Right atrium auricular region (tissue), 2 donors: Measurements from ENCODE around the gene ORC6. TPM values are rescaled to one million over a fixed set of nuclear protein-coding genes. Genes with fewer than 3 reads are reported as not detected.

Source experiments
- DNase-seq: peaks from one replicate; pipeline ENCODE4 v3.0.0-alpha.2; 2019; ENCODE audit warnings: low spot score
- H3K27ac ChIP-seq, 2 donors: fragments of 200-600 bp; sonication (generic); 1 replicate in 1 of 2; 2 replicates in 1 of 2; pipeline ENCODE4 v1.5.1; 2016 to 2019
- H3K27me3 ChIP-seq, 2 donors: fragments of 200-600 bp; sonication (generic); one replicate each; pipeline versions ENCODE4 v1.5.1 to v1.6.0; 2017 to 2019
- H3K36me3 ChIP-seq: fragments of 200-600 bp; sonication (generic); one replicate; pipeline ENCODE4 v1.5.1; 2016
- H3K4me1 ChIP-seq, 2 donors: fragments of 200-600 bp; sonication (generic); one replicate each; pipeline versions ENCODE4 v1.5.1 to v1.6.0; 2017 to 2019
- H3K4me3 ChIP-seq, 2 donors: fragments of 200-600 bp; sonication (generic); 1 replicate in 1 of 2; 2 replicates in 1 of 2; pipeline ENCODE4 v1.5.1; 2017 to 2019; ENCODE audit warnings: mild to moderate bottlenecking in 1 of 2, moderate library complexity in 1 of 2
- H3K9me3 ChIP-seq, 2 donors: fragments of 200-600 bp; sonication (generic); one replicate each; pipeline ENCODE4 v1.5.1; 2019
- total RNA-seq, 2 donors: library from RNA; depleted of rRNA; stranded (reverse); fragments of >200 nt; gene quantifications; one replicate each; pipeline ENCODE4 v1.1.0, GENCODE V29; 2016
- TF ChIP-seq, protein P1 (sequence below), 2 donors: fragments of 200-600 bp; sonication (generic); IDR thresholded peaks; one replicate each; pipeline ENCODE4 v1.5.1; 2019; ENCODE audit warnings: antibody characterized with exemption in 2 of 2

Gene ORC6
- total RNA-seq, 2 donors from 2014 or later, result 1.8 to 2.6 TPM

DNA sequence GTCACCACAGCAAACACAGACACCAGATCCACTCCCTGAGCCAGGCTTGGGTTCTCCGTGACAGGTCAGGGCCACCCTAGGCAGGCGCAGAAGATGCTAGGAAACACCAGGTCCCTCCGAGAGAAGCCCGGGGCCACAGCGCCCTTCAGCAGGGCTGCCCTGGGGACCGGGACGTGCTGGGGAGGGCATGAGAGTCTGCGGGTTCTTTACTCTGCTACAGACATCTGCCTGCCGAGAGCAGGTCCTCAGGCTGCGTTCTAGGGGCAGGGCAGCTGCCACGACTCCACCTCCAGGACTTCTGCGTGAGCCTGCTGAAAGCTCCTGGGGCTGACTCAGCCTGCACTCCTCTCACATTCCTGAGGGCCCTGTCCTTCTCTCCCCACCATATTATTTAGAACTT, 47.2 kb downstream of the ORC6 start:
- peaks cover 30% of the 10 kb centered on the region for H3K36me3 ChIP-seq
- peak overlapping the region; percentile 60 to 82 for H3K27ac ChIP-seq

DNA sequence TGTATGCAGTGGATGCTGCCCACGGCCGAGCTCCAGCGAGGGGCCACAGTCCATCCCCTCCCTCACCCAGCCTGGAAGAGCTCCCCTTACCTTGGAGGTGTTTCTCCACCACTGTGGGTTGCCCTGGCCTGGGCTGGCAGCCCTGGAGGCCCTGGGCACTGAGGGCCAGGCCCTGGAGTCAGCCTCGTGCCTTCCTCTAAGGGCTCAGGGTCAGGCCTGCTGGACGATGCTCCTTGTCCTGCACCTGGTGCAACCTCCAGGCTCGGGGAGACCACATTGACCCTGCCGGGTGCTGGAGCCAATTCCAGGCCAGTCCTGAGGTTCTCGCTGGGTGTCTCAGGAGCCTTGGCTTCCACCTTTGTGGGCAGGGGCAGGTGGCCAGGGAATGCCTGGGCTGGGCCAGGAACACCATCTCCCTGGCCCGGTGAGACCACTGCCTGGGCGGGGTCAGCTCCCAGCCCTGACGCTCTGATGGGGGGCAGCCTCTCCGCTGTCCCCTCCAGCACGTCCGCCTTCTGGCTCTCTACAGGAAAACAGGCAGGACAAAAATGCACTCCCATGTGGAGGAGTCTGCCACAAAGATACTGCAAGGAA, 48.3 kb downstream of the ORC6 start:
- Histone ChIP-seq H3K27ac (peak overlapping the region; percentile 60 to 82), H3K27me3 (no peaks in the 10 kb centered on the region), H3K4me3 (no peak overlapping the region), H3K9me3 (no peaks in the 10 kb centered on the region), H3K36me3 (peaks cover 20% of the 10 kb centered on the region), H3K4me1 (peaks cover 0 to 52% of the 10 kb centered on the region in 2 donors)
- TF ChIP-seq, protein P1, sequence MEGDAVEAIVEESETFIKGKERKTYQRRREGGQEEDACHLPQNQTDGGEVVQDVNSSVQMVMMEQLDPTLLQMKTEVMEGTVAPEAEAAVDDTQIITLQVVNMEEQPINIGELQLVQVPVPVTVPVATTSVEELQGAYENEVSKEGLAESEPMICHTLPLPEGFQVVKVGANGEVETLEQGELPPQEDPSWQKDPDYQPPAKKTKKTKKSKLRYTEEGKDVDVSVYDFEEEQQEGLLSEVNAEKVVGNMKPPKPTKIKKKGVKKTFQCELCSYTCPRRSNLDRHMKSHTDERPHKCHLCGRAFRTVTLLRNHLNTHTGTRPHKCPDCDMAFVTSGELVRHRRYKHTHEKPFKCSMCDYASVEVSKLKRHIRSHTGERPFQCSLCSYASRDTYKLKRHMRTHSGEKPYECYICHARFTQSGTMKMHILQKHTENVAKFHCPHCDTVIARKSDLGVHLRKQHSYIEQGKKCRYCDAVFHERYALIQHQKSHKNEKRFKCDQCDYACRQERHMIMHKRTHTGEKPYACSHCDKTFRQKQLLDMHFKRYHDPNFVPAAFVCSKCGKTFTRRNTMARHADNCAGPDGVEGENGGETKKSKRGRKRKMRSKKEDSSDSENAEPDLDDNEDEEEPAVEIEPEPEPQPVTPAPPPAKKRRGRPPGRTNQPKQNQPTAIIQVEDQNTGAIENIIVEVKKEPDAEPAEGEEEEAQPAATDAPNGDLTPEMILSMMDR (IDR thresholded peaks at IDR 0.05), result no peak
- DNase-seq, result no peak

More for the DNA sequence above, 47.2 kb downstream of the ORC6 start:
- H3K9me3 ChIP-seq, result no peaks in the 10 kb centered on the region
- no peak overlapping the region for H3K4me3 ChIP-seq
- no peak for DNase-seq
- H3K4me1 ChIP-seq, result peaks cover 0 to 59% of the 10 kb centered on the region in 2 donors
- no peaks in the 10 kb centered on the region for H3K27me3 ChIP-seq
- TF ChIP-seq, protein P1 (IDR thresholded peaks at IDR 0.05), result no peak

DNA sequence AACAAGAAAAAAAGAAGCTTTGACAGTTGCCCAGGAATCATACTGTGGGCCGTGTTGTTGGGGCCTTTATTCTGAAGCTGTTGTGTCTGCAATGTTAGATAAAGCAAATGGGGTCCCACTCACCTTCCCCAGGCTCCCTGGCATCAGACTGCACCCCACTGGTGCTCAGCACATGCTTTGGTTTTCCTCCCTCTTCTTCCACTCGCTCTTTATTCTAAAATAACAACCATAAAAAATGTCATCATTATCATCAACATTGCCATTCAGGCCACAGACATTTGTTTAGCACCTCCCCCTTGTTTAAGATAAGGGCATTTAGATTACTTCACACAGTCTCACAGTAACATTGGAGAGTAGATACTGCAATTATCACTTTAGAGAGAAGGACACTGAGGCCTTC, 50.5 kb downstream of the ORC6 start:
- no peaks in the 10 kb centered on the region for H3K27me3 ChIP-seq
- H3K9me3 ChIP-seq, result no peaks in the 10 kb centered on the region
- H3K36me3 ChIP-seq, result peaks cover 19% of the 10 kb centered on the region
- H3K27ac ChIP-seq, result peak overlapping the region; percentile 86 to 95
- H3K4me3 ChIP-seq, result no peak overlapping the region
- DNase-seq, result no peak
- peaks cover 0 to 51% of the 10 kb centered on the region in 2 donors for H3K4me1 ChIP-seq
- TF ChIP-seq, protein P1 (IDR thresholded peaks at IDR 0.05), result no peak

DNA sequence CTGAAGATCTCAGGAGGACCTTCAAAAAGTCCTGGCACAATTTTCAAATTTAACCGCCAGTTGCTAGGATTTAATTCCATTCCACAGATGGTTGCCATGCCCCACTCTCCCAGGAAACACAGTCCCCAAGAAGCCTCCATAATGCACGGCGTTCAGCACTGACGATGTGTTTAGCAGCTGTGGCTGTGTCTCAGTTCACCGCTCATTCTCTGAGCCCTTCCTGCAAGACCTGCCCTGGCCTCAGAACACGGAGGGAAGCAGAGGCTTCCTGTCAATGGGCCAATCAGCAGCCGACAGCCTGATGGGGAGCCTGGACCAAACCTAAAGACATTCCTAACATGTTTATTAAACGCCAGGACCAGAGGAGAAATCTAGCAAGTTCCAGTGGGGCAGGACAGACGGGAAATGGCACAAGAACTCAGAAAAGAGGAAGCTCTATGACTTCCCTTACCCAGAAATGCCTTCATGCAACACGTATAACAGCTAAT, 53.8 kb downstream of the ORC6 start:
- Histone ChIP-seq H3K27me3 (no peaks in the 10 kb centered on the region), H3K27ac (peak overlapping the region; percentile 86 to 95), H3K4me1 (peaks cover 0 to 28% of the 10 kb centered on the region in 2 donors), H3K36me3 (peaks cover 14% of the 10 kb centered on the region), H3K4me3 (peak overlapping the region; percentile 34 to 40), H3K9me3 (no peaks in the 10 kb centered on the region)
- TF ChIP-seq, protein P1 (IDR thresholded peaks at IDR 0.05), result no peak
- DNase-seq, result no peak

DNA sequence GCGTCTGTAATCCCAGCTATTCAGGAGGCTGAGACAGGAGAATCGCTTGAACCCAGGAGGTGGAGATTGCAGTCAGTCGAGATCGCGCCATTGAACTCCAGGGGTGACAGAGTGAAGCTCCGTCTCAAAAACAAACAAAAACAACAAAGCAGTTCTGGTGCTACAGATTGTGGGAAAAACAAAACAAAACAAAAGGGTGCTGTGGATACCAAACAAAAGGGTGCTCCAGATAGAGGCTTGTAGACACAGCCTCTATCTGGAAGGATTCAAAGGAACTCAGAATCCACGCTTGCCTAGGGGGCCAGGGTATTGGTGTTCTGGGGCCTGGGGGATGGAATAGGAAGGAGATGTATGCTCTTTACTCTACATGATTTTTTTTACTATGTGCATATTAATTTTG, 56.2 kb downstream of the ORC6 start:
- Histone ChIP-seq H3K27ac (peak overlapping the region; percentile 86 to 95), H3K9me3 (no peaks in the 10 kb centered on the region), H3K4me3 (peak overlapping the region; percentile 50 to 60), H3K36me3 (peaks cover 3% of the 10 kb centered on the region), H3K27me3 (no peaks in the 10 kb centered on the region), H3K4me1 (peaks cover 0 to 42% of the 10 kb centered on the region in 2 donors)
- TF ChIP-seq, protein P1 (IDR thresholded peaks at IDR 0.05), result no peak
- DNase-seq, result no peak
